ENCODE measurements around the gene NR4A3.
A peak's percentile ranks its signal among the peaks of the same experiment; 100 is the strongest.

NR4A3 gene

GRCh38 chr9:99889120-99889519 lies 67.4 kb downstream of the NR4A3 start:
- DNase-seq: no peak

- no peak for DNase-seq
These were observed 73.1 kb downstream of the NR4A3 start for GRCh38 chr9:99894826-99895225.

- no peak for DNase-seq
These were observed 73.8 kb downstream of the NR4A3 start for GRCh38 chr9:99895510-99895909.

- no peak for DNase-seq
These were observed 74.4 kb downstream of the NR4A3 start for GRCh38 chr9:99896119-99896518.

GRCh38 chr9:99903393-99903792 lies 81.7 kb downstream of the NR4A3 start:
- no peak for DNase-seq

GRCh38 chr9:99905833-99906402 lies 84.2 kb downstream of the NR4A3 start:
- no peak for DNase-seq

GRCh38 chr9:99906403-99907207 lies 84.9 kb downstream of the NR4A3 start, which contains the start of gene STX17:
TSS of gene STX17 (plus strand) at chr9:99906654. CDS start at chr9:99915240, 8,586 bp downstream.
- DNase-seq: peak; percentile 81

GRCh38 chr9:99907208-99907532 lies 85.5 kb downstream of the NR4A3 start:
- DNase-seq: no peak

- no peak for DNase-seq
These were observed 89.9 kb downstream of the NR4A3 start for GRCh38 chr9:99911600-99911999.

All from stimulated activated CD4-positive, alpha-beta T cell treated with anti-CD3 and anti-CD28 coated beads, Interleukin-4, amount 100 ng/mL, for 24 hours (primary cell).